RPMI8226 (cell line): ENCODE results near the gene TMEM229A.
"Not testable (repeated sequence)": the region's sequence is repeated elsewhere in the genome, so short reads cannot be mapped to it uniquely, and the experiment has no call there.

ENCODE experiments used
- DNase-seq: peaks from one replicate; pipeline ENCODE4 v3.0.0-alpha.2; 2015

TMEM229A gene

GRCh38 chr7:124032369-124033094, at the start of gene TMEM229A:
Gene TMEM229A (minus strand): TSS chr7:124033067. CDS start chr7:124033003, 64 bp downstream.
- peak; percentile 39 for DNase-seq

- DNase-seq = not testable (repeated sequence)
Observed at GRCh38 chr7:124082234-124082633, 49.4 kb upstream of the TMEM229A start.

GRCh38 chr7:124077546-124077945, 44.7 kb upstream of the TMEM229A start:
- DNase-seq = no peak

DNA sequence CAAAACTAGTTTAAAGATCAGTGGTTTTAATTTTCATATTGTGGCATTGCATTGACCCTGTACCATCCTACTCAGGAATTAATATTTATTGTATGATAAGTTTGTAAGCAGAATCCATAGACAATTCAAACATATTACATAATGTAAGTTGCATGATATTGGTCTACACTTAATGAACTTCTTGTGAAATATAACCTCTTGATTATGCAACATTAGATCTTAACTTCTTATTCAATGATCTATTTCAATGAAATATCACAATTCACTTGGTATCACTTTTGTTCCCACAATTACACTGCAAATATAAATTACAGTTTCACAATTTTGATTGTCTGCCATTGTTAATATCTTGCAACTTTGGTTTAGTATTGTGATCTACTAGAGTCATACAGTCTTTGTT, 44.0 kb upstream of the TMEM229A start:
- no peak for DNase-seq

- no peak for DNase-seq
Observed at GRCh38 chr7:124074007-124074406, 41.1 kb upstream of the TMEM229A start.

- DNase-seq = no peak
Observed at GRCh38 chr7:124073310-124073645, 40.4 kb upstream of the TMEM229A start.

DNA sequence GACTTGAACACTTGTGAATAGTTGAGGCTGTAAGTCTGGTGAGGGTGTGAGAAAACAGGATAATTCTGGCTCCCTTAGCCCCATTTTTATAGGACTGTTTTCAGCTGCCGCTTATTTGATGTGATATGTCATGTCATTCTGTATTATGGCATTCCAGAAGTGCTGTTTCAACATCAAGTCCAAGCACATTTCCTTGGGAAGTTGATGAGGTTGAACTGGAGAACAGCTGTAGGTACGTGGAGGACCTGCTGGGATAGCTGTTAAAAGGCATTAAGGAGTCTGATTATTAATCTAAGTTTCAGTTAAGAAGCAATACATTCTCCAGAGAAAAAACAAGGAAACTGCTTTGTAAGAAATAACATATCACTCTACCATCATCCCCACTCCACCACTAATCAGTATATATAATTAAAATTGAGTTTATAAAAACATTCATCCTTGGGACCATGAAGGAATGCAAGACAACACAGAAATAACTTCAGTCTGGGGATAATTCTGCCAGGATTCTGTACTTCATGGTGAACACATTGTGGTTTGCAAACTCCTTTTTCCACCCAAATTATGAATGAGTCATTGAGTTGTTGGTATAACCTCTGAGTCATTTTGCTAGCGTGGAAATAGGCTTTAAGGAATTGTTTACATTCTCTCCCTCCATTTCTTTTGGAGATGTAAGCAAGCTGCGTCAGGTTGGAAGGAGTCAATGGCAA, 39.9 kb upstream of the TMEM229A start:
- no peak for DNase-seq

DNA sequence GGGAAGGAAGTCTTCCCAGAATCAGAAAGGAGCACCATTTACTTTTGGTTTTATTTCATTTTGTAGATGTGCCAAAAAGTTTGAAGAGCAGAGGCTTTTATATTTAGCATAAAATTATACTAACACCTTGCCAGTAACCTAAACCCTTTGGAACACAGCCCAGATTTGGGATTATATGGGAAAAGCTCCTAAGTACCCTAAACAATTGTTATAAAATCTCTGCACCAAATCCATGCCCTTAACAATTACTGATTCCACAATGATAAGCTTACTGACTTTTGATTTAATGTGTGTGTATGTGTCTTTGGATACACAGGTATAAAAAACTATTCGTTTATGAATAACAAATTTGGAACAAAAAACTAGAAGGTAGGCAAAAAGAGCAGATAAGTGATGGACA, 39.0 kb upstream of the TMEM229A start:
- no peak for DNase-seq

DNA sequence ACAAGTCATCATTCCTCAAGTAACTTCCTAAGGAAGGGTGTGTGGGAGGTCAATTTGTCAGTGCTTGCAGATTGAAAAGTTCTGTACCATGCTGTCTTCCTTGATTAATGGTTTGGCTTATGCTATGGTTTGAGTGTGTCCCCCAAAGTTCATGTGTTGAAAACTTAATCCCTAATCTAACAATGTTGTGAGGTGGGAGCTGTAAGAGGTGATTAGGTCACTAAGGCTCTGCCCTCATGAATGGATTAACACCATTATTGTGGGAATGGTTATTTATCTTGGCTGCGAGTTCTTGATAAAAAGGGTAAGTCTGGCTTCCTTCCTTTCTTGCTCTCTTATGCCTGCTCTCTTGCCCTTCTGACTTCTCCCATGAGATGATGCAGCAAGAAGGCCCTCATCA, 29.3 kb upstream of the TMEM229A start:
- DNase-seq = no peak

- DNase-seq = no peak
Observed at GRCh38 chr7:124060528-124060927, 27.7 kb upstream of the TMEM229A start.

- DNase-seq = peak; percentile 42
Observed at GRCh38 chr7:124059375-124059774, 26.5 kb upstream of the TMEM229A start.

GRCh38 chr7:124058515-124058914, 25.6 kb upstream of the TMEM229A start:
- no peak for DNase-seq

- DNase-seq = no peak
Observed at GRCh38 chr7:124057872-124058271, 25.0 kb upstream of the TMEM229A start.

DNA sequence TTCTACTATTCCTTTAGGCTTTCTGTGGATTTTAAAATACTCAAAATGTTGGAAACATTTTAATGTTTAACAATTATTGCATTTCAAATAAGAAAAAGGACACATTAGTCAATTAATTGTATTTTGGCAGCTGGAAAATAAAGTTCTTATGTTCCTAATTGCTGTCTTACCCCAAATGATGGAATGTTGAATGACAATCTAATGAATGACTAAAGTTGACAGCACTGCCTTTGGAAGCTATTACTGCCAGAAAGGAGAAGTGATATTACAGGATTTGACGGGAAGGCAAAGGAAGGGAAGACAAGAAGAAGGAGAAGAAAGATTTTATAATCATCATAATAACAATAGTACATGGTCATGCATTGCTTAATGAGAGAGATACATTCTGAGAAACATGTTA, 23.4 kb upstream of the TMEM229A start:
- DNase-seq = no peak

DNA sequence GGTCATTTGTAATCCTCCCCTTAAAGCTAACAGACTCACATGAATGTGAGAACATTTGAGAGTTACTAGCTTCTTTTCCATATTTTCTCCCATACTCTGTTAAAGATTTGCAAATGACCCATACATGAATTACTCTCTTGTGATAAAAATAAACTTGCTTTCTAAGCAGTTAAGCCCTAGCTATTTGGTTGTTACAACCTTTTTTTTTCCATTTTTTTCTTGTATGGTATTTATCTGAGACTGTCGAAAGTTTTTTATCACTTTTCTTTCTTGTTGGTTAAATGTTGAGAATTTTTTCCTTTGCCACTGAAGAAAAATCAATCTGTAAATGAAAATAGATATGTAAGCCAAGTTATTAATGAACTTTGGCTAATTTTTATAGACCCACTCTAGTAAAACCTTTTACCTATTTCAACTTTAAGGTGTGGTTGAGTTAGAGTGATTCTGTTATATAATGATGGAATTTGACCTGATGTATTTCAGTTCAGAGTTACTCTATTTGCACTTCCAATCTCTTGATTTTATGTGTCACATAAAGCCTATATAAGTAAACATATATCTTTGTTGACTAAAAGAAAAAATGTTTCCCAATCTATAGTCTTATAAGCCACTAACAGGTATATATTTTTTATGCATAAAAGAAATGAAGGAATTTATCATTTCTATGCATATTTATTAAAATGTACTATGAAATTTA, 19.0 kb upstream of the TMEM229A start:
- no peak for DNase-seq

GRCh38 chr7:124042826-124043225, 10.0 kb upstream of the TMEM229A start:
- no peak for DNase-seq

GRCh38 chr7:124041439-124041838, 8.6 kb upstream of the TMEM229A start:
- no peak for DNase-seq

- not testable (repeated sequence) for DNase-seq
Observed at GRCh38 chr7:124037902-124038301, 5.0 kb upstream of the TMEM229A start.

GRCh38 chr7:124035706-124036105, 2.8 kb upstream of the TMEM229A start:
- DNase-seq = no peak

DNA sequence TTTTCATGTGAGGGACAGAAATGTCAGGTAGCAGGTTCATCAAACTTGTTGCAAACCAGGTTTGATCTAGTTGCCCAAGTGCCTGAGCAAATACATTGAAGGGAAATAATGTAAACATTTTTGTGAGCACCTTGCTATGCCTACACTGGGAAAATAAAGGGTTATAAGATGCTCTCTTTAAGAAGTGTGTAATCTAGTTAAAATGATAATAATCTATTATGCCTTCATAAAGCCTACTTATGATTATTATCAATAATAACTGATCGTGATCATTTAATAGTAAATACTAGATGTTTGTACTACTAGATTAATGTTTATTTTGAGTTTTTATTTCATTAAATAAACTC, 1.9 kb upstream of the TMEM229A start:
- DNase-seq = no peak

GRCh38 chr7:124033807-124034753, 1.2 kb upstream of the TMEM229A start:
- no peak for DNase-seq

DNA sequence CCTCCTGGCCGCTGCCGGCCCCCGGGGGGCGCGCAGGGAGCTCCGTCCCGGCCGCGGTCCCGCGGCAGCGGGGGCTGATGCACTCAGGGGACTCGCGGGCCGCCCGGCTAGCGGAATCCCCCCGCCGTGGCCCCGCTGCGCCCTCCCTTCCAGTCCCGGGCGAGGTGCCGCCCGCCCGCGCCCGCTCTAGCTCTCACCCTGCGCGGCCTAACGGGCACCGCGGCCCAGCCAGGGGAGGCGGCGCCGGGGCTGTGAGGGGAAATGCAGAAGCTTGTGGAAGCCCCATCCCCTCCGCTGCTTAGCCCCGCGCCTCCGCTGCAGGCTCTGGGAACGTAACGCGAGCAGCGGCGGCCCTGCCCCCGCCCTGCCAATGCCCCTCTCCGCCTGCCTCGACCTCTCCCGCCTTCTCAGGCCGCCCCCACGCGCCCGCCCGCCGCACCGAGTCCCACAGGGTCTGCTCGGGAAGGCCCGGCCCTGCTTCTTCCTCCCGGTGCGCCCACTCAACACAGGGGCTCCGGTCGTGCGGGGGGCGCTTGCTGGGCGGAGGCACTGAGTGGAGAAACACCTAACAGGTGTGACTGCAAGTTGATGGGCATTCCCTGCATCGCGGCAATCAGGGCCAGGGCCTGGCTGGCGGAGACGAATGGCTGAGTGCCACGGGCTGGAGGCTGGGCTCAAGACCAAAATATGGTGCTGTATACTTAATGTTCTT, 384 bp upstream of the TMEM229A start:
- DNase-seq = no peak
